IMR-90 (cell line): ENCODE data around the gene PLB1. TPM values are rescaled to one million over a fixed set of nuclear protein-coding genes. Genes with fewer than 3 reads are reported as not detected.

Experiments used
- ATAC-seq: fragments of 200-7000 bp; cut with Tn5 transposase; 2 replicates; pipeline ENCODE4 v1.9.1; 2020; ENCODE audit warnings: low read depth, mild to moderate bottlenecking, moderate library complexity
- BruUV-seq: library from RNA; stranded (reverse); fragments of 400-500 nt; replicated peaks from 2 replicates; lab custom pipeline; 2021; lab: Mats Ljungman, UMichigan
- CTCF ChIA-PET: fragments of 300-600 bp; formaldehyde crosslinking; extraction: SDS; loops from one replicate; lab custom pipeline; 2021; ENCODE audit warnings: antibody characterized with exemption; lab: Yijun Ruan, JAX
- POLR2A ChIA-PET: fragments of 300-600 bp; sonication (Branson Sonifier 250); formaldehyde crosslinking; loops from one replicate; lab custom pipeline; 2022; ENCODE audit warnings: antibody characterized with exemption; ENCODE audit not compliant: unreplicated experiment; lab: Charles Lee
- DNase-seq: peaks from one replicate; pipeline ENCODE4 v3.0.0; 2013
- H2AFZ ChIP-seq: replicated peaks from 2 replicates; pipeline ENCODE3; 2013; ENCODE audit warnings: low read length, mild to moderate bottlenecking; ENCODE audit not compliant: poor library complexity
- H2AK5ac ChIP-seq: 2 replicates; pipeline ENCODE4 v1.6.1; 2013; ENCODE audit warnings: low read depth, low read length, inconsistent platforms
- H2AK9ac ChIP-seq: replicated peaks from 2 replicates; pipeline ENCODE3; 2013; ENCODE audit warnings: mild to moderate bottlenecking, low read depth, low read length, moderate library complexity; ENCODE audit not compliant: poor library complexity
- H2BK120ac ChIP-seq: 2 replicates; pipeline ENCODE4 v1.6.1; 2013; ENCODE audit warnings: low read depth, low read length, inconsistent platforms
- H2BK15ac ChIP-seq: 3 replicates; pipeline ENCODE4 v1.6.1; 2013; ENCODE audit warnings: low read depth, low read length, inconsistent platforms
- H2BK20ac ChIP-seq: 2 replicates; pipeline ENCODE4 v1.6.1; 2013; ENCODE audit warnings: low read depth, mild to moderate bottlenecking, inconsistent platforms, low read length, moderate library complexity
- H2BK5ac ChIP-seq: 2 replicates; pipeline ENCODE4 v1.6.1; 2013; ENCODE audit warnings: mild to moderate bottlenecking, low read depth, low read length, inconsistent platforms; ENCODE audit not compliant: poor library complexity, severe bottlenecking
- H3K14ac ChIP-seq: replicated peaks from 2 replicates; pipeline ENCODE4 v1.6.1; 2013; ENCODE audit warnings: low read depth, low read length, inconsistent platforms
- H3K18ac ChIP-seq: 2 replicates; pipeline ENCODE4 v1.6.1; 2013; ENCODE audit warnings: low read depth, low read length, control low read depth
- H3K23ac ChIP-seq: 2 replicates; pipeline ENCODE4 v1.6.1; 2013; ENCODE audit warnings: low read depth, low read length, inconsistent platforms
- H3K27ac ChIP-seq: 2 replicates; pipeline ENCODE4 v1.5.1; 2013; ENCODE audit warnings: mild to moderate bottlenecking, control low read depth, low read length; ENCODE audit not compliant: insufficient read depth
- H3K27me3 ChIP-seq: 2 replicates; pipeline ENCODE4 v1.6.1; 2013; ENCODE audit warnings: low read length; ENCODE audit not compliant: control insufficient read depth, insufficient read depth
- H3K36me3 ChIP-seq: 2 replicates; pipeline ENCODE4 v1.6.1; 2013; ENCODE audit warnings: low read length, mixed read lengths; ENCODE audit not compliant: control insufficient read depth, insufficient read depth
- H3K4ac ChIP-seq: 2 replicates; pipeline ENCODE4 v1.6.1; 2013; ENCODE audit warnings: low read depth, low read length, inconsistent platforms
- H3K4me1 ChIP-seq: 2 replicates; pipeline ENCODE4 v1.6.1; 2013; ENCODE audit warnings: low read length, mixed read lengths; ENCODE audit not compliant: control insufficient read depth, insufficient read depth
- H3K4me2 ChIP-seq: 2 replicates; pipeline ENCODE4 v1.6.1; 2013; ENCODE audit warnings: low read depth, mild to moderate bottlenecking, control low read depth, low read length, moderate library complexity
- H3K4me3 ChIP-seq: 2 replicates; pipeline ENCODE4 v1.5.1; 2013; ENCODE audit warnings: low read depth, mild to moderate bottlenecking, control low read depth, low read length, moderate library complexity; ENCODE audit not compliant: insufficient read depth
- H3K56ac ChIP-seq: 2 replicates; pipeline ENCODE4 v1.6.1; 2013; ENCODE audit warnings: low read length, inconsistent platforms; ENCODE audit not compliant: insufficient read depth; ENCODE audit errors: extremely low read depth
- H3K79me1 ChIP-seq, 2 experiments: 2 replicates each; pipeline ENCODE4 v1.6.1; 2013; ENCODE audit warnings: low read length in 2 of 2, inconsistent platforms in 1 of 2, low read depth in 1 of 2
- H3K9ac ChIP-seq: 2 replicates; pipeline ENCODE4 v1.6.1; 2013; ENCODE audit warnings: low read depth, low read length, control low read depth
- H3K9me1 ChIP-seq: 2 replicates; pipeline ENCODE4 v1.6.1; 2013; ENCODE audit warnings: low read length, inconsistent platforms; ENCODE audit not compliant: insufficient read depth
- H3K9me3 ChIP-seq: 2 replicates; pipeline ENCODE4 v1.6.1; 2013; ENCODE audit warnings: low read length; ENCODE audit not compliant: control insufficient read depth, insufficient read depth
- H4K20me1 ChIP-seq: 2 replicates; pipeline ENCODE4 v1.6.1; 2013; ENCODE audit warnings: low read length, inconsistent platforms; ENCODE audit not compliant: insufficient read depth
- H4K5ac ChIP-seq: 2 replicates; pipeline ENCODE4 v1.6.1; 2013; ENCODE audit warnings: mild to moderate bottlenecking, low read depth, low read length, control low read depth
- H4K8ac ChIP-seq, 2 experiments: 2 replicates each; pipeline ENCODE4 v1.6.1; 2013; ENCODE audit warnings: low read depth in 2 of 2, low read length in 2 of 2, control low read depth in 1 of 2, inconsistent platforms in 1 of 2
- H4K91ac ChIP-seq: 2 replicates; pipeline ENCODE4 v1.6.1; 2013; ENCODE audit warnings: low read depth, low read length, inconsistent platforms; ENCODE audit not compliant: insufficient read depth
- CHD1 ChIP-seq: IDR thresholded peaks from 2 replicates; pipeline ENCODE4 v1.6.1; 2012; ENCODE audit warnings: low read depth, low read length, improper control_type of control experiment
- CTCF ChIP-seq: conservative IDR thresholded peaks from 2 replicates; pipeline ENCODE4 v1.5.1; 2012; ENCODE audit warnings: mild to moderate bottlenecking, low read depth, low read length, improper control_type of control experiment
- MAFK ChIP-seq: IDR thresholded peaks from 2 replicates; pipeline ENCODE4 v1.6.1; 2012; ENCODE audit warnings: low read depth, low read length, improper control_type of control experiment
- RCOR1 ChIP-seq: IDR thresholded peaks from 2 replicates; pipeline ENCODE4 v1.6.1; 2012; ENCODE audit warnings: mild to moderate bottlenecking, low read length, improper control_type of control experiment; ENCODE audit not compliant: insufficient replicate concordance
- WGBS, 2 experiments: methylation state at CpG; one replicate each; pipeline versions ENCODE4 v1.1.5 to v1.1.7; 2013; ENCODE audit warnings: missing lambda C conversion rate in 2 of 2; ENCODE audit not compliant: insufficient read length in 1 of 2; ENCODE audit errors: extremely low coverage in 2 of 2; 5-methylcytosine and 5-hydroxymethylcytosine counted together
- dilution Hi-C: fragments of 300-500 bp; cut with HindIII; formaldehyde crosslinking; loops from one replicate; pipeline ENCODE4 v1.14.3; 2018; ENCODE audit warnings: low sequenced_read_pairs; ENCODE audit not compliant: unreplicated experiment
- in situ Hi-C: fragments of 300-500 bp; cut with MboI; formaldehyde crosslinking; loops from 3 replicates; pipeline ENCODE4 v1.14.3; 2019; ENCODE audit warnings: low sequenced_read_pairs, inconsistent platforms, mixed read lengths
- intact Hi-C: fragments of 100-400 bp; cut with micrococcal nuclease; formaldehyde crosslinking; loops from 2 replicates; pipeline ENCODE4 v1.10.0; 2022
- polyA plus RNA-seq, 3 experiments: library from polyadenylated mRNA; depleted of rRNA; stranded (reverse); fragments of >200 nt; gene quantifications; 2 replicates each; pipeline ENCODE4 v1.2.3, GENCODE V29; 2012; ENCODE audit warnings: low replicate concordance in 1 of 3
- total RNA-seq: library from RNA; depleted of rRNA; stranded (reverse); fragments of >200 nt; gene quantifications from 2 replicates; pipeline ENCODE4 v1.2.3, GENCODE V29; 2012

Gene PLB1
- total and polyA plus RNA-seq, 2 of the 4 experiments (the other 2 are of a cell fraction) = 0.74 to 0.90 TPM

- Histone ChIP-seq H3K4me2 (no peak overlapping the region), H3K27me3 (peaks cover 29% of the 10 kb centered on the region), H4K20me1 (no peaks in the 10 kb centered on the region), H3K27ac (no peak overlapping the region), H2BK5ac (no peak overlapping the region), H2AK5ac (no peak overlapping the region), H2AFZ (peak overlapping the region; percentile 27), H3K4me1 (no peaks in the 10 kb centered on the region), H4K91ac (no peak overlapping the region), H2BK20ac (no peak overlapping the region), H3K18ac (no peak overlapping the region), H4K5ac (no peak overlapping the region), H3K9ac (no peak overlapping the region), H3K56ac (no peak overlapping the region), H3K4me3 (no peak overlapping the region), H2BK120ac (no peak overlapping the region), H2AK9ac (no peak overlapping the region), H3K79me1 (no peaks in the 10 kb centered on the region), H3K9me3 (no peaks in the 10 kb centered on the region), H3K36me3 (no peaks in the 10 kb centered on the region), H3K23ac (no peak overlapping the region), H3K9me1 (no peaks in the 10 kb centered on the region), H3K4ac (no peak overlapping the region), H3K14ac (no peak overlapping the region), H2BK15ac (no peak overlapping the region), H4K8ac (no peak overlapping the region)
- ATAC-seq (no peak), DNase-seq (no peak)
- CTCF ChIA-PET = no interaction called here
- BruUV-seq = no TSS peak
- no peak for TF ChIP-seq CTCF
- no peak for TF ChIP-seq MAFK
- no peak for TF ChIP-seq RCOR1
- no peak for TF ChIP-seq CHD1
- dilution Hi-C loops (no loop called here), intact Hi-C loops (no loop called here), in situ Hi-C loops (no loop called here)
- POLR2A ChIA-PET = no interaction called here
- WGBS, 2 experiments = 83% methylated on average over 2 of the region's 9 CpGs; no CpG with 5 or more reads in 1 of the 2 experiments
These were observed 49.8 kb downstream of the PLB1 start for GRCh38 chr2:28545590-28546200.
